Activated naive CD8-positive, alpha-beta T cell treated with anti-CD3 and anti-CD28 coated beads, Interleukin-2, amount 10 ng/mL, durations not matched to agents 7 days and 5 days (primary cell): ENCODE results near the gene GGCX. TPM values are rescaled to one million over a fixed set of nuclear protein-coding genes. Genes with fewer than 3 reads are reported as not detected.
A peak's percentile ranks its signal among the peaks of the same experiment; 100 is the strongest.
"Not testable (repeated sequence)": the region's sequence is repeated elsewhere in the genome, so short reads cannot be mapped to it uniquely, and the experiment has no call there.

ENCODE experiments used
- ATAC-seq: fragments of 150-1000 bp; cut with Tn5 transposase; one replicate; pipeline ENCODE4 v1.10.0; 2021; ENCODE audit warnings: low read depth, moderate library complexity
- POLR2A ChIA-PET: fragments of 350-600 bp; sonication (Branson Sonifier 250); formaldehyde crosslinking; loops from one replicate; lab custom pipeline; 2021; ENCODE audit warnings: antibody characterized with exemption; lab: Charles Lee
- DNase-seq: peaks from one replicate; pipeline ENCODE4 v3.0.0; 2021
- H3K27ac Mint-ChIP-seq: one replicate; pipeline ENCODE4 v1.8.0; 2022; ENCODE audit warnings: mild to moderate bottlenecking, mixed read lengths
- H3K27me3 Mint-ChIP-seq: one replicate; pipeline ENCODE4 v1.8.0; 2022; ENCODE audit warnings: mild to moderate bottlenecking, moderate library complexity, mixed read lengths
- H3K36me3 Mint-ChIP-seq: one replicate; pipeline ENCODE4 v1.8.0; 2021; ENCODE audit warnings: mild to moderate bottlenecking, mixed read lengths
- H3K4me1 Mint-ChIP-seq: one replicate; pipeline ENCODE4 v1.8.0; 2021; ENCODE audit warnings: mixed read lengths
- H3K4me3 Mint-ChIP-seq: one replicate; pipeline ENCODE4 v1.8.0; 2022; ENCODE audit warnings: mild to moderate bottlenecking, moderate library complexity, mixed read lengths
- H3K9me3 Mint-ChIP-seq: one replicate; pipeline ENCODE4 v1.8.0; 2021; ENCODE audit warnings: mixed read lengths
- total RNA-seq, 2 experiments: library from RNA; stranded (reverse); gene quantifications; one replicate each; pipeline ENCODE4 v1.2.3, GENCODE V29; 2021

GGCX gene
- total RNA-seq, 2 experiments from 2014 or later: 24.8 to 26.8 TPM

DNA sequence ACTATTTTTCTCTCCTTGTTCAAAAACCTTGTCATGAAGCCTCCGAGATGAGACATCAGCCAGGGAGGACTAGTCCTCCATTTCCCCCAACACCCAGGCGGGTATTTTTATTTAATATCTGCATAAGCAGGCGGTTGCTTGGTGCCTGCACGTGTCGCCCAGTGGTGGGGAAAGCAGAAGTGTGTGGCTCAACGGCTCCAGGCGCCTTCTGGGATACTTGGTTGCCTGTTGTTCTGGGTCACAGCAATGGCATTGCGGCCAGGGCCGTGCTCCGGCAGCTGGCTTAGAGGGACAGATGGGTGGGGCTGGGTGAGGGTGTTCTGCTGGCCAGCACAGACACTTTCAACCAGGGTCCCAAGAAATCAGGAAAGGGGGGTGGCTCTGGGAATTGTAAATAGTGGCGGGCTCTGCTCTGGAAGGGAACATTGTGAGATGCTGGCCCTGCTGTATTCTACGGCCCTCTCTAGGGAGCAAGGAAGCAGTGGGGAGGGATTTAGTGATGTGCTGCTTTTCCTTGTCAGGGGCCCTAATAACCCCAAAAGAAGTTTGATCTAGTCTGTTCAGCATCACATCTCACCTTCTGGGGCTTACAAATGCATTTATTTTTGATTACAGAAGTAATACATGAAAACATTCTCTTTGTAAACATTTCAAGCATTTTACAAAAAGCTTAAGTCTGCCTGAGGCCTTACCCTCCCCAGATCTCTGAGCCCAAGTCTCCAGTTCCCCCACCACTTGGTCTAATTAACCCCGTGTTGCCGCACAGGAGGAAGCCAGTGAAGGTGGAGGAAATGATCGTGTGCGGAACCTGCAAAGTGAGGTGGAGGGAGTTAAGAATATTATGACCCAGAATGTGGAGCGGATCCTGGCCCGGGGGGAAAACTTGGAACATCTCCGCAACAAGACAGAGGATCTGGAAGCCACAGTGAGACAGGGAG lies 17.2 kb upstream of the GGCX start:
- no peaks in the 10 kb centered on the region for H3K9me3 Mint-ChIP-seq
- peak overlapping the region; percentile 92 for H3K4me3 Mint-ChIP-seq
- peaks cover 23% of the 10 kb centered on the region for H3K36me3 Mint-ChIP-seq
- POLR2A ChIA-PET: interaction anchor here (0.8 to 4.5 kb wide), 14 partner anchors 9 to 251 kb away, joined by 3 to 30 read pairs (median 5); partner anchors contain the start of genes C2orf68, GGCX, MAT2A and RNF181
- DNase-seq (peak; percentile 45), ATAC-seq (peak; percentile 40)
- peaks cover 33% of the 10 kb centered on the region for H3K4me1 Mint-ChIP-seq
- peak overlapping the region; percentile 90 for H3K27ac Mint-ChIP-seq
- no peaks in the 10 kb centered on the region for H3K27me3 Mint-ChIP-seq

DNA sequence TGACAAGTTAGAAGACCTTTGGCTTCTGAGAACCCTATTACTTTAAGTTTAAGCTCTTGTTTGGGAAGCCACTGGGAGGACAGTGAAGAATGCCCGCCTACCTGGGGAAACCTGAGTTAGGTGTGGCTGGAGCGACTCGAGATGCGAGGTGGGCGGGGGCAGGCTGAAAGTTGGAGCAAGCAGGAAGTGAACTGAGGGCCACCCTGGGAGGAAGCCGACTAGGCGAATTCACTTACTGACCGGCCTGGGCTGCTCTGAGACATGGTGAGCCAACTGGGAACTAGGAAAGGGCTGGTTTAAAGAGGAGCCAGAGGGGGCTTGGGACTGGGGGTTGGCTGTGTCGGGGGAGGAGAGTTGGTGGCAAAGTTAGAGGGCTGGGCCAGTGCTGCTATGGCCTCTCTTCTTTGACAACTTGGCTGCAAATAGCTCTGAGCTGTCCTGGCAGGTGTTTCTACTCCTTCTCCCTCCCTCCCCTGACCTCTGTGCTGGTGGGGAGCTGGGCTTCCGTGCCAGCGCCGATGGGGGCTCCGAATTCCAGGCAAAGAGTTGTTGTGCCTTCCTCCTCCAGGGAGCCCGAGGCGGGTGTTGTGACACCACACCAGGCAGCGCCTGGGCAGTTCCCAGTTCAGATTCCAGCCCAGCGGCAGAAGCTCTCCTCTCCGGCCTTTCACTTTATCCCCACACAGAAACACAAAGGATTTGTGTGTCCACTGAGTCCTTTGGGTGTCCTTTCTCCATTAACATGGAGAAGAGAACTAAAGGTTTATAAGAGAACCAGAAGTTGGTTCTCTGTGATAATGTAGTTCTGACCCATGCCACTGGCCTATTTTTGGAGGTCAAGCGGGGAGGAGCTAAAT lies 16.3 kb upstream of the GGCX start, which contains the start of gene VAMP8:
VAMP8 (plus strand) TSS at position 201 of the 857 bp plus-strand sequence; CDS start at position 262, 61 bp downstream.
- POLR2A ChIA-PET: interaction anchor here (0.7 to 4.5 kb wide), 11 partner anchors 10 to 250 kb away, joined by 3 to 30 read pairs (median 5); partner anchors contain the start of genes C2orf68, GGCX, MAT2A and RNF181
- peaks cover 19% of the 10 kb centered on the region for H3K36me3 Mint-ChIP-seq

DNA sequence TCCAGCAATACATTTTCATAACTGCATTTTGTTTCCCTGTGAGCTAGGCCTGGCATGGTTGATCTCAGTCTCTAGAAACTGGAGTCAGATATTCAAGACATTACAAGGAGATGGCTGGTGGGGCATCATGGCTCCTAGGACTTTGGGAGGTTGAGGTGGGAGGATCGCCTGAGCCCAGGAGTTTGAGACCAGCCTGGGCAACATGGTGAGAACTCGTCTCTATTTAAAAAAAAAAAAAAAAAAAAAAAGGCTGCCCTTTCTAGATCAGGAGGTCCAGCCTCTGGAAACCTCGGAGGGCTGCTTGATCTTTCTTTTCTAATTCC lies 15.7 kb upstream of the GGCX start:
- peak overlapping the region; percentile 90 for H3K27ac Mint-ChIP-seq
- POLR2A ChIA-PET: interaction anchor here (0.7 to 4.5 kb wide), 7 partner anchors 12 to 250 kb away, joined by 3 to 30 read pairs (median 9); partner anchors contain the start of genes GGCX, RNF181 and TGOLN2
- H3K4me1 Mint-ChIP-seq: peaks cover 27% of the 10 kb centered on the region
- H3K27me3 Mint-ChIP-seq: peaks cover 4% of the 10 kb centered on the region
- H3K9me3 Mint-ChIP-seq: no peaks in the 10 kb centered on the region
- peaks cover 16% of the 10 kb centered on the region for H3K36me3 Mint-ChIP-seq
- DNase-seq (no peak), ATAC-seq (no peak)
- peak overlapping the region; percentile 92 for H3K4me3 Mint-ChIP-seq

More for the DNA sequence above, 16.3 kb upstream of the GGCX start, which contains the start of gene VAMP8:
- DNase-seq: peak; percentile 66
- H3K27me3 Mint-ChIP-seq: peaks cover 1% of the 10 kb centered on the region
- peak within 1 kb of the TSS; percentile 90 for H3K27ac Mint-ChIP-seq
- peak within 1 kb of the TSS; percentile 92 for H3K4me3 Mint-ChIP-seq
- peak; percentile 82 for ATAC-seq
- peaks cover 30% of the 10 kb centered on the region for H3K4me1 Mint-ChIP-seq
- no peaks in the 10 kb centered on the region for H3K9me3 Mint-ChIP-seq

DNA sequence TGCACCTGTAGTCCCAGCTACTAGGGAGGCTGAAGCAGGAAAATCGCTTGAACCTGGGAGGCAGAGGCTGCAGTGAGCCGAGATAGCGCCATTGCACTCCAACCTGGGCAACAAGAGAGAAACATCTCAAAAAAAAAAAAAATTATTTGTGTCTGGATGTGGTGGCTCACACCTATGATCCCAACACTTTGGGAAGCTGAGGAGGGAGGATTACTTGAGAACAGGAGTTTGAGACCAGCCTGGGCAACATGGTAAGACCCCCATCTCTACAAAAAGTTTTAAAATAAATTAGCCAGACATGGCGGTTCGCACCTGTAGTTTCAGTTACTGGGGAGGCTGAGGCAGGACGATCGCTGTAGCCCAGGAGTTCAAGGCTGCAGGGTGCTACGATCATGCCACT lies 14.4 kb upstream of the GGCX start:
- H3K27me3 Mint-ChIP-seq: peaks cover 9% of the 10 kb centered on the region
- peaks cover 9% of the 10 kb centered on the region for H3K36me3 Mint-ChIP-seq
- H3K4me1 Mint-ChIP-seq: peaks cover 23% of the 10 kb centered on the region
- H3K27ac Mint-ChIP-seq: no peak overlapping the region
- H3K9me3 Mint-ChIP-seq: no peaks in the 10 kb centered on the region
- POLR2A ChIA-PET: interaction anchor here (0.6 kb wide), 4 partner anchors 13 to 278 kb away, joined by 3 to 5 read pairs (median 3); no protein-coding TSS in a partner anchor
- no peak for ATAC-seq
- no peak for DNase-seq
- H3K4me3 Mint-ChIP-seq: no peak overlapping the region

DNA sequence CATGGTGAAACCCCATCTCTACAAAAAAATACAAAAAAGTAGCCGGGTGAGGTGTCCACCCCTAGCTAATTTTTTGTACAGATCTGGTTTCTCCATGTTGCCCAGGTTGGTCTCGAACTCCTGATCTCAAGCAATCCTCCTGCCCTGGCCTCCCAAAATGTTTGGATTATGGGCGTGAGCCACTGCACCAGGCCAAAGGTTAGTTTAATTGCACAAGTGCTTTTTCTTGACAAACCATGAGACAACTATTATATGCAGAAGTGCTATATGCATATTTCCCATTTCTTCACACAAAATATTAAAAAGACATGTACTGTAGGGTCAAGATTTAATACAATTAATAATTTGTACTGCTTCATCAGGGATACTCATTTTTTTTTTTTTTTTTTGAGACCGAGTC lies 5.0 kb upstream of the GGCX start:
- ATAC-seq: no peak
- no peak for DNase-seq
- peaks cover 9% of the 10 kb centered on the region for H3K27me3 Mint-ChIP-seq
- POLR2A ChIA-PET: interaction anchor here (0.7 kb wide), 1 partner anchor 17 kb away, joined by 3 read pairs; no protein-coding TSS in a partner anchor
- H3K27ac Mint-ChIP-seq: no peak overlapping the region
- no peaks in the 10 kb centered on the region for H3K9me3 Mint-ChIP-seq
- no peak overlapping the region for H3K4me3 Mint-ChIP-seq
- peaks cover 13% of the 10 kb centered on the region for H3K4me1 Mint-ChIP-seq
- no peaks in the 10 kb centered on the region for H3K36me3 Mint-ChIP-seq

DNA sequence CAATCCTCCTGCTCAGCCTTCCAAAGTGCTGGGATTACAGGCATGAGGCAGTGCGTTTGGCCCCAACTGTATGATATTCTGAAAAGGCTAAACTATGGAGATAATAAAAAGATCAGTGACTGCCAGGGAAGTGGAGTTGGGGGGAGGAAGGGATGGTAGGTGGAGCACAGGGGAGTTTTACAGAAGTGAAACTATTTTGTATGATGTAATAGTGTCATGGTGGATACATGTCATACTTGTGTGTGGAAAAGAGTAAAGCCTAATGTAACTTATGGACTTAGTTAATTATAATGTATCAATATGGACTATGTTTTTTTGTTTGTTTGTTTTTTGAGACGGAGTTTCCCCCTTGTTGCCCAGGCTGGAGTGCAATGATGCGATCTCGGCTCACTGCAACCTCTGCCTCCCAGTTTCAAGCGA lies 2.9 kb upstream of the GGCX start:
- Mint-ChIP-seq H3K9me3 (no peaks in the 10 kb centered on the region), H3K4me1 (peaks cover 24% of the 10 kb centered on the region), H3K36me3 (no peaks in the 10 kb centered on the region), H3K27ac (peak overlapping the region; percentile 37), H3K27me3 (no peaks in the 10 kb centered on the region), H3K4me3 (peak overlapping the region; percentile 5)
- ATAC-seq (no peak), DNase-seq (no peak)
- POLR2A ChIA-PET: interaction anchor here (0.6 to 1.3 kb wide), 2 partner anchors 25 to 145 kb away, joined by 3 to 6 read pairs; partner anchors contain the start of genes MAT2A and SH2D6

DNA sequence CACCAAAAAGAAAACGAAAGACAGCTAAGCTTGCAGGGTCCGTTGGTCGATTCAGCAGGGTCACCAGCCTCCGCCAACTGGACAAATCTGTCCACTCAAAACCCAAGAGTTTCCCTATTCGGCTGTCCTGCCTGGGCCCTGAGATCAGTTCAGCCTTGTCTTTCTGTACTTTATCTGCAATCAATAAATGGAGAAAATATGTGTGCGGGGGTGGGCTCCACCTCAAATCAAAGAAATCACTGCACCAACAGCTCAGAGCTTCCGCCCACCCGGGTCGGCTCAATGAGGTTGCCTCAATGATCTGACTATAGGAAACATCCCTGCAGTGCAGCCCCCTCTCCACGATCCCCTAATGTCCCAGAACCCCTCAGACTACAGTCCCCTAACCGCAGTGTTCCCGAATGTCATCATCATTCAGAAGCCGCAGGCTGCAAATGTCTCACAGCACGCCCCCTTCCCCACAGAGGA lies 447 bp downstream of the GGCX start:
- H3K36me3 Mint-ChIP-seq: peaks cover 5% of the 10 kb centered on the region
- POLR2A ChIA-PET: interaction anchor here (0.7 to 4.1 kb wide), 11 partner anchors 9 to 142 kb away, joined by 3 to 30 read pairs (median 8); partner anchors contain the start of genes MAT2A, RNF181, SH2D6 and VAMP8
- H3K4me1 Mint-ChIP-seq: peaks cover 24% of the 10 kb centered on the region
- H3K27me3 Mint-ChIP-seq: no peaks in the 10 kb centered on the region
- peak overlapping the region; percentile 97 for H3K4me3 Mint-ChIP-seq
- H3K9me3 Mint-ChIP-seq: no peaks in the 10 kb centered on the region
- DNase-seq (no peak), ATAC-seq (peak; percentile 25)
- peak overlapping the region; percentile 95 for H3K27ac Mint-ChIP-seq

DNA sequence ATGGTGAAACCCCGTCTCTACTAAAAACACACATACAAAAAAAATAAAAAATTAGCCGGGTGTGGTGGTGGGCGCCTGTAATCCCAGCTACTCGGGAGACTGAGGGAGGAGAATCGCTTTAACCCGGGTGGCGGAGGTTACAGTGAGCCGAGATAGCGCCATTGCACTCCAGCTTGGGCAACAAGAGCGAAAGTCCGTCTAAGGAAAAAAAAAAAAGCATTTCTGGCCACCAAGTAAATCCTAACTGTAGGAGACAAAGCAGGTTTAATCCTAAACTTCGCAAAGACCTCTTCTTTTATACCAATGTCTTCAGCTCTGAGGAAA lies 928 bp downstream of the GGCX start:
- H3K27ac Mint-ChIP-seq: peak overlapping the region; percentile 95
- peaks cover 24% of the 10 kb centered on the region for H3K4me1 Mint-ChIP-seq
- H3K27me3 Mint-ChIP-seq, DNase-seq, H3K36me3 Mint-ChIP-seq, ATAC-seq, H3K9me3 Mint-ChIP-seq: not testable (repeated sequence)
- POLR2A ChIA-PET: interaction anchor here (0.7 to 4.1 kb wide), 9 partner anchors 9 to 205 kb away, joined by 3 to 30 read pairs (median 15); partner anchors contain the start of genes ELMOD3, MAT2A, RNF181 and SH2D6
- H3K4me3 Mint-ChIP-seq: peak overlapping the region; percentile 97

DNA sequence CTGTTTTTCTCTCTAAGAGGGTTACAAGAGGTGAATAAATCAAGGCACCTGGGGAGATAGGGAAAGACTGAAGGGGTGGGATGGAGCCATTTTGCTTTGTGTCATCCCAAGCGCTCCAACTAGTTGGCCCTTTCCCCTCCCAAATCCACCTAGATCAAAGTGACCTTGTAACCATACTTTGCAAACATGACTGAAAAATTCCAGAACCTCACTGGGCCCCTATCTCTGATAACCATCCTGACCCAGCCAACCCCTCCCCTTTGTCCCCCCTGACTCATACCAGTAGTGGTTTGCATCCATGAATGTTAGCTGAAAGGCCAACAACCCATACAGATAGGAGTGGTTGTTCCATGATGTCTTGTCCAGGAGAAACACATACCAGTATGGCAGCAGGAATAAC lies 3.1 kb downstream of the GGCX start:
- DNase-seq (no peak), ATAC-seq (no peak)
- peaks cover 17% of the 10 kb centered on the region for H3K4me1 Mint-ChIP-seq
- no peaks in the 10 kb centered on the region for H3K9me3 Mint-ChIP-seq
- H3K4me3 Mint-ChIP-seq: no peak overlapping the region
- no peaks in the 10 kb centered on the region for H3K27me3 Mint-ChIP-seq
- H3K36me3 Mint-ChIP-seq: peaks cover 5% of the 10 kb centered on the region
- H3K27ac Mint-ChIP-seq: no peak overlapping the region
- POLR2A ChIA-PET: interaction anchor here (3.7 kb wide), 1 partner anchor 19 kb away, joined by 24 read pairs; the partner anchor contains the start of gene MAT2A

DNA sequence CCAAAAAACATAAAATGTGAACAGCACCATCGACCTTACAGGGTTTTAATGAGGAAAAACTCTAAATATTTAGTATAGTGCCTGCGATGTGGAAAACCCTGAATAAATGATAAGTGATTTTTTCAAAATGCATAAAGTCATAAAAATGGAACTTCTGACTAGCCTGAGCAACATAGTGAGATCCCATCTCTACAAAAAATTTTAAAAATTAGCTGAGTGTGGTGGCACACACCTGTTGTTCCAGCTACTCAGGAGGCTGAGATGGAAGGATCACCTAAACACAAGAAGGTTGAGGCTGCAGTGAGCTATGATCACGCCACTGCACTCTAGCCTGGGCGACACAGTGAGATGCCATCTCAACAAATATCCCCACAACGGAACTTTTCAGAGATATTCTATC lies 4.2 kb downstream of the GGCX start:
- Mint-ChIP-seq H3K36me3 (peaks cover 5% of the 10 kb centered on the region), H3K4me3 (no peak overlapping the region), H3K27ac (no peak overlapping the region), H3K4me1 (peaks cover 16% of the 10 kb centered on the region), H3K9me3 (no peaks in the 10 kb centered on the region), H3K27me3 (no peaks in the 10 kb centered on the region)
- DNase-seq (no peak), ATAC-seq (no peak)
- POLR2A ChIA-PET: interaction anchor here (0.7 to 2.0 kb wide), 6 partner anchors 11 to 143 kb away, joined by 3 to 10 read pairs (median 4); partner anchors contain the start of genes MAT2A, RNF181 and SH2D6

DNA sequence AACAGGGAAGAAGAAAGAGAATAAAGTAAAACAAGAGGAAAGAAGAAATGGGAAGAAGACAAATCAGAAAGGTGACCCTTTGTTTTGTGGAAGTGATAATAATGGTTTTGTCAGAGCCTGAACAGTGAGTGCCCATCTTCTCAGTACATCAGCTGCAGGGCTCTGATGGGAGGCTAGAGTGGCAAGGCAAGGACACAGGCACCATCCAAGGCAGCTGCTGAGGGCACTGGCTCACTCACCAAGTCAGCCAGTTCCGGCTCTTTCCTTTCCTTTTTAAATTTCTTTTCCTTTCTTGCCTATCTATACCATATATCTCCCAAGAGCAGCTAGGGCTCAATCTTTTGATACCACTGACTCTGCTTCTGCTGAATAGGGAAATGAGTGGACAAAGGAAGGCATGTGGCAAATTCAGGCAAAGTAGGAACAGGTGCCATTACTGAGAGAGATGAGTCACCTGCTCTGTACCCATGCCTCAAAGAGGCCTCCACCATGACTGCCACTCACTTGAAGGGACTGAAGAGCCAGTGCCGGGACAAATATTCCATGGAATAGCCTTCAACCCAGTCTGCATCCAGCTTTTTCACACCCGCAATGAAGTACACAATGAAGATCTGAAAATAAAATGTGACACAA lies 6.2 kb downstream of the GGCX start:
- Mint-ChIP-seq H3K27me3 (no peaks in the 10 kb centered on the region), H3K27ac (no peak overlapping the region), H3K4me1 (peaks cover 15% of the 10 kb centered on the region), H3K36me3 (peaks cover 11% of the 10 kb centered on the region), H3K9me3 (no peaks in the 10 kb centered on the region), H3K4me3 (no peak overlapping the region)
- POLR2A ChIA-PET: interaction anchor here (2.0 kb wide), 1 partner anchor 136 kb away, joined by 10 read pairs; the partner anchor contains the start of gene SH2D6
- ATAC-seq (no peak), DNase-seq (no peak)

DNA sequence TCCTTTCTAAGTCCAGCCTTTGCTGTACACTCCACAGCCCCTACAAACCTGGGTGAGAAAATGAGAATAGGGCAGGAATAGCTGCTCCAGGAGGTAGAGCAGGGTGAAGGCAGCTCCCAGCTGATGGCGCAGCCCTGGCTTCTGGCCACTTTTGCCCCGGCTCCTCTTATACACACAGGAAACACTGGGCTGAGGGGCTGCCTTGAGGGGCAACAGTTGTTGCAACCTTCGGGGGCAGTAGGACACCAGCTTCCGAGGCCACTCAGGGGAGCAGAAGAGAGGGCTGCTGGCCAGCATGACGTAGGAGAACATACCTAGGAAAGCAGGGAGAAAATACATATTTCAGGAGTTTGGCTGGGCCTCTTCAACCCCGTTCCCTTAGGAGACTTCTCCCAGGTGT lies 8.1 kb downstream of the GGCX start:
- H3K4me3 Mint-ChIP-seq: no peak overlapping the region
- no peaks in the 10 kb centered on the region for H3K27me3 Mint-ChIP-seq
- DNase-seq (no peak), ATAC-seq (no peak)
- H3K36me3 Mint-ChIP-seq: peaks cover 10% of the 10 kb centered on the region
- H3K4me1 Mint-ChIP-seq: peaks cover 8% of the 10 kb centered on the region
- H3K27ac Mint-ChIP-seq: no peak overlapping the region
- POLR2A ChIA-PET: interaction anchor here (0.6 to 6.3 kb wide), 3 partner anchors 11 to 133 kb away, joined by 3 to 67 read pairs (median 6); partner anchors contain the start of genes MAT2A and SH2D6
- H3K9me3 Mint-ChIP-seq: no peaks in the 10 kb centered on the region
